GM19240 (cell line): ENCODE results near the gene HRH4.

Experiments
- DNase-seq: peaks from one replicate; pipeline ENCODE4 v3.0.0; 2011; ENCODE audit warnings: low spot score; ENCODE audit not compliant: insufficient read length

The HRH4 gene, protein sequence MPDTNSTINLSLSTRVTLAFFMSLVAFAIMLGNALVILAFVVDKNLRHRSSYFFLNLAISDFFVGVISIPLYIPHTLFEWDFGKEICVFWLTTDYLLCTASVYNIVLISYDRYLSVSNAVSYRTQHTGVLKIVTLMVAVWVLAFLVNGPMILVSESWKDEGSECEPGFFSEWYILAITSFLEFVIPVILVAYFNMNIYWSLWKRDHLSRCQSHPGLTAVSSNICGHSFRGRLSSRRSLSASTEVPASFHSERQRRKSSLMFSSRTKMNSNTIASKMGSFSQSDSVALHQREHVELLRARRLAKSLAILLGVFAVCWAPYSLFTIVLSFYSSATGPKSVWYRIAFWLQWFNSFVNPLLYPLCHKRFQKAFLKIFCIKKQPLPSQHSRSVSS

GRCh38 chr18:24460388-24460787, at the start of gene HRH4:
TSS of gene HRH4 (plus strand) at chr18:24460637. CDS start at chr18:24460729, 92 bp downstream.
- no peak for DNase-seq

GRCh38 chr18:24413148-24413547, 47.3 kb upstream of the HRH4 start:
- DNase-seq: no peak

GRCh38 chr18:24414349-24415003, 46.0 kb upstream of the HRH4 start:
- no peak for DNase-seq

GRCh38 chr18:24417480-24417879, 43.0 kb upstream of the HRH4 start:
- no peak for DNase-seq

GRCh38 chr18:24420551-24420950, 39.9 kb upstream of the HRH4 start:
- no peak for DNase-seq

GRCh38 chr18:24421831-24422230, 38.6 kb upstream of the HRH4 start:
- no peak for DNase-seq

DNA sequence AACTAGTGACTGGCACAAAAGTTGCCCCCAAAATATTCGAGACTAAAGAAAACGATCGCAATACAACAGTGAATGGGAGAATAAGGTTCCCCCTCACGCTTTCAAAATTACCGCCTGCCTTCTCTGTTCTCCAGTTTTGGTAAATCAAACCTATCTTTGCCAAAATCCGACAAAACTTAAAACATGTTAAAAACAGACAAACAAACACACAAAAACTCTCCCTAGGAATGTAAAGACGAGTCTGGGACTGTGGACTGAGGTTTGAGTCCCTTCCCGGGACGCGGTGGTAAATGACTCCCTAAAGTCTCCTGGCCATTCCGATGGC, 34.4 kb upstream of the HRH4 start:
- DNase-seq: no peak

- DNase-seq: peak; percentile 23
Measured at GRCh38 chr18:24426398-24427294, 33.8 kb upstream of the HRH4 start, which contains the start of gene IMPACT. TSS of gene IMPACT (plus strand) at chr18:24426670. CDS start at chr18:24426757, 87 bp downstream.

GRCh38 chr18:24427484-24427883, 33.0 kb upstream of the HRH4 start:
- no peak for DNase-seq

DNA sequence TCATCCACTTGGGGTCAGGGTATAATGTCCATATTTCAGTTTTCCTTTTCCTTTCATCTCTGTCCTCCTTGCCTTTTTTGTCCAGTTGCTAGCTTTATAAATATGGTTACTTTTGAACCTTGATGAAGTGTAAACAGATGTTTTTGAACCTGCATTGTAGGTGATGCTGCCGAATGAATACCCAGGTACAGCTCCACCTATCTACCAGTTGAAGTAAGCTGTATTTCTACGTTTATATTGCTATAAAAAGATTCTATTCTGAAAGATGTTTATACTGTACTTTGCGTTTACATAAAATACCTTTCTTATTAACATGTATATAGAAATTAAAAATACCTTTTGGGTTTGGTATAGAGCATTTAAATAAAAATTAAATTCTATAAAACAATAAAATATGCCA, 31.7 kb upstream of the HRH4 start:
- DNase-seq: no peak

DNA sequence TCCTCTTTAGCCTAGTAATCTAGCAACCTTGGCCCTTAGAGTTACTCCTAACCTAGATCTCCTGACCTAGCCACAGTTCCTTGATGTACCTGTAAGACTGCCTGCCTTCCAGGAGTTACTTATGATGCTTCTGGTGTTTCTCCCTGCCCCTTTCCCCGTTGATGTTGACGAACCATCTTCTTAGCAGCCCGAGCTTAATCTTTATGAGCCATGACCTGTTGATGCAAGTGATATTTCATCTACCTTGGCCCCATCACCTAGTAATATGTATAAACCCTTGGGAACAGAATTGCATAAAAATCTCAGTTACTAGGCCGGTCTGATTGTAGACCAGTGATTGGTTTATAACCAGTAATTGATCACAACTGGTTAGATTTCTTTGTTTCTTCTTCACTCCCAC, 31.2 kb upstream of the HRH4 start:
- DNase-seq: no peak

DNA sequence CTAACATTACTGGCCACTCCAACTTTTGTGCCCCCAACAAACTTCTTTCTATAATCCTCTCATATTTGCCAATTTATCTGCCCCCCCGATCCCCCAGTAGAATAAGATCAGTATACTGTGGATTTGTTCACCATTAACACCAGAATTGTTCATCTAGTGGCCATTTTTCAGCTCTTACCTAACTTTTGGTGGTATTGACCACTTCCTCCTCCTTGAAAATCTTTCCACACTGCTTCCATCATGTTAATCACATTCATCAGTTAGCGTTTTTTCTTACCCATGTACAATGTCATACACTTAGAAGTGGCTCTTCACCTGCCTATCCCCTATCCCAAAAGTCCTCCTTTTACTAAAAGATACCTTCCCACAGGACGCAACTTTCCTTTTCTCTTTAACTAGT, 27.8 kb upstream of the HRH4 start:
- DNase-seq: no peak

DNA sequence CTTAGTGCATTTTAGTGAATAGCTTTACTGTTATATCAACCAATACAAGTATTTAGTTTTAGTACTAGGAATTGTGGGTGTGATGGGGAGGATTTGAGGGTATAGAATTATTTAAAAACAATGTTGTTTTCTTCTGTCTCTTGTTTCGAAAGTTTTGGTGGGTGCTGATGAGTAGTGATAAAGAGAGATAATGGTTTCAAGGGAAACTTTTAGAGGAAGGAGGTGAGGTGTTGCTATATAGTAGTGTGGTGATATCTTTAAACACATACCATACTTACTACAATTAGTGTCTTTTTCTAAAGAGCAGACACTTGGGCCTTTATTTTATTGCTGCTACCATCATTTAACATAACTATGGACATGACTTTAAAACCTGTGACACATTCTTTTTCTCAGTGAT, 23.5 kb upstream of the HRH4 start:
- DNase-seq: no peak

DNA sequence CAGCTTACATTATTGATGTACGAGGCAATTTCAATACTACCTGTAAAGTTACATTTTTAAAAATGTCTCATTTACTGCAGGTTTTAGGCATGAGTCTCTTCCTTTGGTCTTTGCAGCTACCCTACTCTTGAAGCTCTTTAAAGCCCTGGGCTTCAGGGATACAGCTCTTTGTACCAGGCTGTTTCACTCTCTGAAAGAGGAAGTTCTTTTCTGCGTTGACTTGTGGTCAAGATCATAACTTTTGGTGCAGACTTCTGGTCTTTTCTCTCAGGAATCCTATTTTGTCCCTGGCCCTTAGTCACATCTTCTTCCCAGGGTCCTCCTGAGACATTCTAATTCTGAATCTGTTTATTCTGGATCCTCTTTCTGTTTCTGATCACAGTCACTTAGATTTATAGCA, 16.6 kb upstream of the HRH4 start:
- DNase-seq: no peak

GRCh38 chr18:24446453-24446852, 14.0 kb upstream of the HRH4 start:
- no peak for DNase-seq

DNA sequence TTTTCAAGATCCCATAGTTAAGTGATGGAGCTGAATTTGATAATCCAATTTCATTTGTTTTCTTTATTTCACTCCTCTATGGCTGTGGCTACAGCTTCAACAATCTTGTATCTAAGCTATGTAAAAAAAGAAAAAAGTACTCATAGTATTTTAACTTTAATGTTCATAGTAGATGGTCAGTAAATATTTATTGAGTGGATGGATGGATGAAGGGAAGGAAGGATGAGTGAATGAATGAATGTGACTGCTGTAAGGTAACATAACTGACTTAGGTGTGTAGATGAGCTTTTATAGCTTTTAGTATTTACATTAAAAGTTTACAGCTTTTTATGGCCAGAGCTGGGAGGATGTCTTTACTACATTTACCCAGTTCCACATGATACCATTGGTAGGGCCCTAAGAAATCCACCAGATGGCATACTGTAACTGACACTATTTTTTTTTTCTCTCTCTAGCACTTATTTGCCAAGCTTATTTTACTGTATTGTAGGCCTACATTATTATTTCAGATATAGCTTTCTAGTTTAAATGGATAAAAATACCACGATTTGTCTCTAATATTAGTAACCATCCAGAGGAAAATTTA, 13.4 kb upstream of the HRH4 start:
- no peak for DNase-seq

GRCh38 chr18:24447961-24448360, 12.5 kb upstream of the HRH4 start:
- DNase-seq: no peak

DNA sequence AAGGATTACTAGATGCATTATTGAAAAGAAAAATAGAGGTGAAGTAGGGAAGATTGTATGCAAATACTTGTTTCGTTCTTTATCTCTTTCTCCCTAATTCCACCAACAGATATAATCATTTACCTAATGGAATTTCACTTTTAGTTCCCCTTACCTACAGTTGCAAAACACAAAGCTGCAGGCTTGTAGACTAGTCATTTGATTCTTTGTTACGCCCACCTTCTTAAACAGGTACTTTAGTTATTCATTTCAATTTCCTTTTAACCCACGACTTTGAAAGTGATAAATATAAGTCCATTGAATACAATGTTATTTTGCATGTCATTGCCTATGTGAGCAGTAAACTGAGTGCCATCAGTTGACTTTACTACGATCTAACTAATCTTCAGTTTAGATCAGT, 3.9 kb upstream of the HRH4 start:
- DNase-seq: no peak

GRCh38 chr18:24459772-24460171, 665 bp upstream of the HRH4 start:
- no peak for DNase-seq

DNA sequence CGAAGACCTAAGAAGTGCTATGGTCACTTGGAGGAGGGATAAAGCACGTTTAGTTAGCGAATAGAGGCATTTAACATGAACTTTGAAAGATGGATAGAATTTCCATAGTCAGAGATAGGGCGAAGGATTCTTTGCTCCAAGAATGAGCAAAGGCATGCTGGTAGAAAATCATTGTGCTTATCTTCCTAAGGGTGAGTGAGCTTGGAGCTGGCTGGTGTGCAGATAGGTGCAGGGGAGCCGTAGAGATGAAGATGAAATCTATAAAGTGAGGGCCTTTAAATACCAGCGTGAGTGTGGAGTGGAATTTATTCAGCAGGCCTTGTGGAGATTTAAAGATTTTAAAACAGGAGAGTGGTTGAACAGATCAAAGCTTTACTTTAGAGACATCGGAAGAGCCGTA, 1.6 kb downstream of the HRH4 start:
- no peak for DNase-seq

- DNase-seq: no peak
Measured at GRCh38 chr18:24462838-24463775, 2.7 kb downstream of the HRH4 start.
